GM18507 (cell line): ENCODE data around the gene OCA2.
"Not testable (repeated sequence)": the region's sequence is repeated elsewhere in the genome, so short reads cannot be mapped to it uniquely, and the experiment has no call there.

ENCODE experiments used
- DNase-seq: peaks from one replicate; pipeline ENCODE4 v3.0.0; 2011; ENCODE audit warnings: low read depth; ENCODE audit not compliant: insufficient read length; ENCODE audit errors: extremely low spot score
- FAIRE-seq: peaks from 2 replicates; lab custom pipeline; 2011; peaks lifted over from hg19 to GRCh38; lab: Jason Lieb, UNC

Gene OCA2

DNA sequence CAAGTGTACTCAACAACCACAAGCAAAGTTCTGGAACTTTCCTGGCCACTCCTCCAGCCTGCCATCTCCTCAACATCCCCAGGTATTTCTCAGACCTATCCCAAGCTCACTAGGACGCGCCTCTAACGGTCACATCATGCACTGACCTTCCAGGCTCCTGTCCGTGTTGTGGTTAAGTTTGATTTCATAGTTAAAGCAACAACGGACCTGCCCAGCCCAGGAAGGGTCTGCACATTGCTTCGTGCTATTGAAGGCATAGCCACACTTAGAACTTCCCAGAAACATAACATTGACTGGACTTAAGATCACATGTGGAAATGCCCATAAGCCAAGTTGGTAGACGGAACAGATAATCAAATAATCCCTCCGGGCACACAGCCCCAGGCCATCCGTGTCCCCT is 85.1 kb downstream of the OCA2 start:
- DNase-seq (no peak), FAIRE-seq (no peak)

DNA sequence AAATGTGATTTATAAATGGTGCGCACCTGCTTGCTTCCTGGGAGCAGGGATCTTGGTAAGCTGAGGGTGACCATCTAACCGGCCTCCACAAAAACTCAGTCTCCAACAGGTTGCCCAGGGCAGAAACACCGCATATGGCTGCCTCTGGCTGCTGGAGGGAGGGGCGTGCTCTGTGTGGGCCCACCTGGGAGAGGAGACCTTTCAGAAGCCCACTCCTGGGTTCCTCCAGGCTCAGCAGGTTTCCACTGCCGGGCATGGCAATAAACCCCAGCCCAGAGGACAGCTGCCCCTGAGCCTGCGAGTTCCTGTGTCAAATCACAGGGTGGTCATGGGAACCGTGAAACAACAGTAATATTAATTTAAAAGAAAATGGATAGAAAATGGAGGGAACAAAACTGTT is 85.6 kb downstream of the OCA2 start:
- DNase-seq: no peak
- no peak for FAIRE-seq

DNA sequence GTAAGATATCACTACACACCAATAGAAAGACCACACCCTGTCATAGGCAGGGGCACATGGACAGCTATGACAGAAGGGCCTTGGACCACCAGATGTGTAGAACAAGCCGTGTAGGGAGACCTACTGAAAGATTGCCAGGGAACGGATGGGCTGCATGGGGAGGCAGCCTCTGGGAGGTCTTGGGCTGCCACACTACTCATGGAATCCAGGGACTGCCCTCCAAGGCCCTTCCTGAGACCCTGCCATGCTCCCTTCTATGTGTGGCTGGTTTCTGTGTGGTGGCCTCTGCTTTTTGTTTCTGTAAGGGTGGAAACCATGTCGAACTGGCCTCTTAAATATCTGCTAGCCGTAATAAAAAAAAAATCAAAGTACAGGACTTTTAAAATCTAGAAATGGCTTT is 86.9 kb downstream of the OCA2 start:
- DNase-seq: no peak
- FAIRE-seq: no peak

DNA sequence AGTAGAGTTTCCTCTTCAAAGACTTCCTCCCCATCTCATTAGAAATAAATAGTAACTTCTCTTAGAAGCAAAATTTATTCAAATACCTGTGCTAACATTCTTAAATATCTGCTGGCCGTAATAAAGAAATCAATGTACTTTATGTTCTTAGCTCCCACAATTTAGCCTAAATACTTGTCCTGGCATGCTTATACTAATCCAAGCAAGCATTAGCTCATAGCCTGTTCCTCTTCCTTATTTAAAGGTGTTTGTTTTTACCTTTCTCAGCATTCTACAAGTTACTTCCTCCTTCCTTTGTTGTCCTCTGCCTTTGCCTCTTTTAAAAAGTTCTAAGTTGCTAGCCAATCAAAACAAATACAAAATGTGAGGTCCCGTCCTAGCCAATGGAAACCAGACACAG is 90.9 kb downstream of the OCA2 start:
- FAIRE-seq, DNase-seq: not testable (repeated sequence)

DNA sequence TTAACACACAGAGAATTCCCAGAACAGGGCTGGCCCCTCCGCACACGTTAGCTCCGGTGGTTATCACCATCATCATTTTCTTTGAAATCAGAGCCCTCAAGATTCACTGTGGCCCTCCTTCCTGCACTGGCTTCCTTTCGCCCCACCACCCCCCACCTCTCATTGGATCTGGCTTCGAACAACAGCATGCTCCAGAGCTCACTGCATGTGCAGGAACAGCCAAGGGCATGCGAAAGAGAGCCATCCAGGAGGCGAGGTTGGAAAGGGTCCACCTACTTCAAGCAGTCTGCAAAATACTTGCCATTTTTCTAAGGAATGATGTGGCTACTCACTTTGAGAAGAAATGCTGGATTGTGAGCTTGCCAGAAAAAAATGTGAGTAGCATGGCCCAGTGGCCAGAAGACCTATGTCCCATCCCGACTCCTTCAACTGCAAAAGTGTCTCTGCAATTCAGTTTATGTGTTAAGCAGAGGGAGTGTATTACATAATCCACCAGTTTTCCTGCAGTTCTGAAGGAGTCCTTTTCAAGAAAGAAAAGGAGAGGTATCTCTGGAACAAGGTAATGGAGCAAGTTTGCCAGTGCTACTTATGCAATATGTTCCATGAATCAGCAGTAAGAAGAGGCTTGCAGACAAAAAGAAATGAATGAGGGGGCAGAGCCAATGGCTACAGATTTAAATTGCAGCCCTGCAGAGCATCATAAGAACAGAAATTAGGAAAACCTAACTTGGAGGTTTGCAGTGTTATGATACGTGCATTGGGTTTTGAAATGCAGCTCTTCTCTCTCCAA is 92.8 kb downstream of the OCA2 start:
- FAIRE-seq (no peak), DNase-seq (no peak)

DNA sequence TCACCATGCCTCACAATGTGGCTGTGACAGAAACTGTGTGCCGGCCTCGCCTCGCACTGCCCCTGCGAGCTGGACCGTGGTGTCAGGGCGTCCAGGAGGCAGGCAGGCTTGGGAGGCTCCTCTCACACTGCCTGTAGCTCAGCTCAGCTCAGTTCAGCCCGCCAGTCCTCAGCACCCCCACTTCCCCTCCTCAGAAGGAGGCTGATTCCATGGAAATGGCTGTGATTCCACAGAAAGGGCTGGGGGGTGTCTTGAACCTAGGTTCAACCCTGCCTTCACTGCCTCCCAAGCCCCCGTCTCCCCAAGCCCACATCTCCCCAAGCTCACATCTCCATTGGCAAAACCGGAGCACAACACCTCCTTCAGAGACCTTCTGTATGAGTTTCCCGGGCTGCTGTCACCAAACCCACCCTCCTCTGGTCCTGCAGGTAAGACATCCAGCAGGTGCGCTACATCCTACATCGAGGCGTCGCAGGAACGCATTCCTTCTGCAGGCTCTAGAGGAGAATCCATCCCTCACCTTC is 94.0 kb downstream of the OCA2 start:
- FAIRE-seq: no peak

DNA sequence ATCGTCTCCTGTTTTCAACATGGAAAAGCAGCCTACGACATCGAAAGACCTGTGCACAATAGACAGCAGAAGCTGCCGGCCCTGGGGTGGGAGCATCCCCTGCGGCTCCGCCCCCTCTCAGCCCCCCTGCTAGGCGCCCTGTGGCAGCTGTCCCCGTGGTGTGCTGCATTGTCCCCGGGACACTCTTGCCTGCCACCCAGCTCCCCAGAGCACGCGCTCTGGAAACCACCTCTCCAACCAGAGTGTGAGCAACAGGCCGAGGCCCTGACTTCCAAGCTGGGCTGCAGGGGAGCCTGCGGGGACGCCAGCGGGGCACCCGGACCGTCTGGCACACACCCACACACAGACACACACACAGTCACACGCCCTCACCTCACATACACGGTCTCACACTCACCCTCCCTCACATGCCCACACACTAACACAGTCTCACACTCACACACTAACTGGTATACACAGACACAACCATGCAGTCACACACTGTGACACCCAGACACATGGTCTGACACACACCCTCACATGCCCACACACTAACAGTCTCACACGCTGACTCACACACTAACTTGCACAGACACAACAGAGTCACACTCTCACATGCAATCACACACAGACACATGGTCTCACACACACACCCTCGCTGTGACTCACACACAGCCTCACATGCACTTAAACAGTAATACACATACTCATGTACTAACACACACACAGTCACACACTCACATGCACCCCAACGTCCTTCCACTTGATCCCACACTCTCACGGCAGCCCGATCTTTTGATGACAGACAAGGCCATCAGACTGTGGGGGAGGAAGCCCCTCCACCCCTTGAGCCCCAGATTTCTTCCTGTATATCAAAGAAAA is 94.7 kb downstream of the OCA2 start:
- FAIRE-seq (no peak), DNase-seq (no peak)

More for the DNA sequence above, 94.0 kb downstream of the OCA2 start:
- DNase-seq: no peak

DNA sequence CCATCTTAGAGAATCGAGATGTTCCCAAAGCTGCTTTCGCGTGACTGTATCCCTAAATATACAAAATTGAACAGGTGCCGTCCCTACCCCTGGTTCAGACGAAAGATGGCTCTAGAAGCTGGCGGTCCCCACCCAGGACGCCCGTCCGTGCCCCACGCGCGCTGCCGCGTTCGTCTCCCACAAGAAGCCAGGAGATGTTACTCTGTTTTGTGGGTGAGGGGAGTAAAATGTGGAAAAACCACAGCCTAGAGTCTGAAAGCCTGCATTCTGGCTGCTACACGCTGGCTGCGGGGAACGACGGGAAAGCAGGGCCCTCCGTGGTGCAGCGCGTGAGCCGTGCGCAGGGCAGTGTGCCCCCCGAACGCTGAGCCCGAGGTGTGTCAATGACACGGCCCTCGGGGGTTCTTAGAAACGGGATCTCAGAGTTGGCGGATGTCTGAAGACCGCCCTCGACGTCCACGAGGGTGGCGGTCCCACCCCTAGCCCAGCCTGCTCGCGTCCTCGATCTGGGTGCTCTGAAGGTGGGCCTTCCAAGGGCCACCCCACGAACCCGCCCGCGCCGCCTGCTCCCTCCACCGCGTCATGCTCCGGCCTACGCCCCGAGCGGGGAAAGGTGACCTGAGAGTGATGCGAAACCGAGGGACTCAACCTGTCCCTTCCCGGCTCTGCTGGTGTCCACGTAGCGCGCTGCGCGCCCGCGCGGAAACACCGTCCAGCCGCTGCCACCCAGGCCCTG is 95.6 kb downstream of the OCA2 start:
- FAIRE-seq (no peak), DNase-seq (no peak)

DNA sequence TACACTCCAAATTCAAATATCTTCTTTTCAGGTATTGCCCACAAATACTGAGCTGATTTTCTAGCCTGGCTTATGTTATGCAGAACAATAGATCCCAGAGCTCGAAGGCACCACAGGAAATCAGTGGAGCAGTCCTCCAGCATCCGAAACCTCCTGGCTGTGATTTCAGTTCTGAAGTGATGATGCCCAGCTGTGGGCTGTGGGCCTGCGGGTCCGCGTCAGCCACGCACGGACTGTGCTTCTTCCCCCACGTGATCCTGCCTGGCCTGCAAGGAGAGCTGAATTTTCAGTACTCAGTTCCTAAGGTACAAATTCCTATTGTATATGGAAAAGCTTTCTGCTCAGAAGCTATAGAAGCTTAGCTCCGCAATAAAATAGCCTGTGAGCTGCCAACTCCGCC is 96.2 kb downstream of the OCA2 start:
- no peak for FAIRE-seq
- DNase-seq: no peak

DNA sequence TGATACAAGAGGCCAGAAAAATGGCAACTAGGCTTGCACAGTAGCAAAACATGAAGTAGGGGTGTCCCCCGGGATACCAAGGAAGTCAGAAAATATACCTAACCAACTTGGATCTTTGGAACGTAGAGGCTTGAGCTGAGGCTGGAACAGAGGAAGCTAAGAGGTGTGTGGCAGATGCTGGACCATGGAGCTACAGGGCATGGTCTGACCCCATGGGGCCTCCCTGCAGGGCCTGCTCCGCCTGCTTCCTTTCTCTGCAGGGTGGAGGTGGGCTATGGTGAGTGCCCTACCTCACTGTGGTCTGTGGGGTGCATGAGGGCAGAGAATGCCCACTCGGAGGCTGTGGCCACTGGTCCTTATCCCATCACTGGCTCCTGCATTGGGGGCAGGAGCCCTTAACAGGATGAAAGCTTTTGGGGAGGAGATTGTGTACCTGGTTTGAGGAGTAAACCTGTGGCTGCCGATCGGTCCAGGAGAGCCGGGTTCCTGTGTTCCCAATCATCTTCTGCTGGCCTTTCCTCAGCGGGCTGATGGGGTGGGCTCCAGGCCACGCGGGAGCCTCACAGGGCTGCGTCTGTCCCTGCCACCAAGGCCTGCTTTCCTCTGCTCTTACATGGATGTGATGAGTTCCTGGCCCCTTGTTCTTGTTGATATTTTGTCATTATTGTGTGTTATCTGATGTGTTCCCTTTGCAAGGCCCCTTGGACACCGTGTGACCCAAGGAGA is 96.8 kb downstream of the OCA2 start:
- FAIRE-seq (no peak), DNase-seq (no peak)

DNA sequence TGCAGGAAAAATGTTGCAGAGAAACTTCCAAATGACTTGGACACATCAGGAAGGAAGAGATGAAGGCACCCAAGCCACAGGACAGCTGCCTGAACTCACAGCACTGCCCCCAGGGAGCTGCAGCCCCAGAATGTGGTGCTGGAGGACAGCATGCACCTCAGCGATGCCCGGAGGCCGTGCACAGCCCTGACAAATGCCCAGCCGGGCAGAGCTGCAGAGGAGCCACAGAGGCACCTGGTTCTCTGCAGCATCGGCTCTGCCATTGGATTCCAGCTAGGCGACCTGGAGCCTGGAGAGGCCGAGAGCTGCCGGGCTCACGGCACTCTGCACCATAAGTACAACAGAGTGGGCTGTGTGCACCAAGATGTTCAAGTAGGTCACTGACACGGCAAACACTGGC is 97.5 kb downstream of the OCA2 start:
- no peak for FAIRE-seq
- DNase-seq: no peak

DNA sequence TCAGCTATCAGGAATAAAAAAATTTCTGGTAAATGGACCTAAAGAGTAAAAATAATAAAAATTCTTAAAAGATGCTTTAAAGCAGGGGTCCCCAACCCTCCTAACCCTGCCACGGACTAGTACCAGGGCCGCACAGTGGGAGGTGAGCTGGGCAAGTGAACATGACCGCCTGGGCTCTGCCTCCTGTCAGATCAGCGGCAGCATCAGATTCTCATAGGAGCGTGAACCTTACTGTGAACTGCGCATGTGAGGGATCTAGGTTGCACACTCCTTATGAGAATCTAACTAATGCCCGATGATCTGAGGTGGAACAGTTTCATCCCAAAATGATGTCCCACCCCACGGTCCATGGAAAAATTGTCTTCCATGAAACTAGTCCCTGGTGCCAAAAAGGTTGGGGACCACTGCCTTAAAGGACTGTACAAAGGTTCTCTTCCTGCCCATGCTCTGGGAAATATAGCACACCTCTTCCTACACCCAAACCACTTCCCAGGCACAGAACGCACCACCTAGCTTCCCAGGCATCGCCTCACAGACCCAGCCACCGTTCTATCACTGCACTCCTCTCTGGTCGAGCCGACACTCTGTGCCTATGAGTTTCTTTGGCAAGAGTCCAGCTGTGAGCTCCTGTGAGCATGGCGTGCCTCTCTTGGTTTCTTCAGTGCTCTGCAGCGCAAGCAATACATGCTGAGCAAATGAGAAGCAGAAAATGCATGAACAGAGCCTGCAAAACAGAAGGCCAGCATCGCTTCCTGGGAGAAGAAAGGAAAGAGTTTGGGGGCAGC is 104.9 kb downstream of the OCA2 start:
- no peak for DNase-seq
- no peak for FAIRE-seq

DNA sequence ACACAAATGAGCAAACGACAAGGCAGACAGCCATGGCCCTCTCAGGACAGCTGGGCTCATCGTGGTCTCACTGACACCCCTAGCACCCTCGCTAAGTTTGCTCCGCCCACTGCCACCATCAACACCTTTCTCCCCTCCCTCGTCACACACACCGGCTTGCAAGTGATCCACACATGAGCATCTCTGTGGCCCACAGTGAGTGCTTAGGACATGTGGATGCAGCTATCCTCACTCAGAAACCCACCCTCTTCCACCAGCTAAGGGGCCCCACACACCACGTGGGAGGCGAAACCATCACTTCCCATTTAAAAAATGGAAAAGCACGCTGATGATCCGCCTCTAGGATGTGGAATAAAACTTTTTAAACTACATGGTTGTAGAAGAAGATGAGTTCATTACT is 105.6 kb downstream of the OCA2 start:
- no peak for DNase-seq
- FAIRE-seq: no peak

DNA sequence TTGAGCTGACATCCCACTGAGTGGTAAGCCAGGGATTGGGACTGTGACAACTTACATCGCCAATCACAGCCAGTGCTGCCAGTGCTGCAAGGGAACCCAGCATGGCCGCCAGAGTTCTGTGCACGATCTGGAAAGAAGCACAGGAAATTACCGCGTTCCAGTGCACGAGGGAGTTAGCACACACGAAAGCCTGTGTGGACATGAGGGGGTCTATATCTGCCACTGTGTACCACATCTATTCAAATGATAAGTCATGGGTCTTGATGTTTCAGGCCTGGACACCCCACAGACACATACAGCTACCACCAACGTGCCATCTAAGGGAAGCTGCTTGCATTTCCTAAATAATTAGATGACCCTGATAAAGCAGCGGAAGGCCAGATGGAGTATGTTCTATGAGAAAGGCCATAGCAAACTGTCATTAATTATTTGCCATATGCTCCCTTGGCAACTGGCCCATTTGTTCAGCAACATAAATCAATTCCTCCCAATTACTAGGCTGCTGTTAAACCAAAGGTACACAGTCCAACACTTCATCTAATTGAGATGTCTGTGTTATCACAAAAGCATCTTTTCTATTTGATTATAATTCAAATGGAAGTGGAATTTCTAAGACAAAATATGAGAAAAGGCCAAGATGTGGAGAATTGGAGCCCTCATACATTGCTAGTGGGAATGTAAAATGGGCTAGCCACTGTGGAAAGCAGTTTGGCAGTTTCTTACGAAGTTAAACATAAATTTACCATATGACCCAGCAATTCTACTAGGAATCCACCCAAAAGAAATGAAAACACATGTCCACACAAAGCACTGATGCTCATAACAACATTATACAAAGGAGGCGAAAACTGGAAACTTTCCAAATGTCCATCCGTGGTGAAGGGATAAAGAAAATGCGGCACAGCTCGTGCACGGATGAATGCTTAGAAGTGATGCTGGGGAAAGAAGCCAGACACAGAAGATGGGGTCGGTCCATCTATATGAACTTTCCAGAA is 108.3 kb downstream of the OCA2 start:
- FAIRE-seq: no peak
- DNase-seq: no peak

DNA sequence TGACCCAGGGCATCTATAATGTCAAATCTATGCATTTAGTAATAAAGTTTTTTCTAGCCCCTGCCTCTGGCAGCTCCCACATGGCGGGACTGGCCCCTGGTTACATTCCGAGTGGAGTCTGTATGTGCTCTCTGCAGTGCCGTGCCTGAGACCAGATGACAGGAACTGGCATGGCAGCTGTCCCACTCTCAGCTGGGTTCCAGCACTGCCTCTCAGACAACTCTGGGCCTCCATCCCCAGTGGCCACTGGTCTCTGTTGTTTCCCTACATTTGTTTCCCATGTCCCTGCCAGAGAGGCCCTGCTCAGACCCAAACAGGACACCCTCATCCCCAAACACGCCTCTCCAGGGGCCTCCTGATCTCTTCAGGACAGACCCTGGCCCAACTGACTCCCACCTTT is 109.3 kb downstream of the OCA2 start:
- DNase-seq: no peak
- no peak for FAIRE-seq

DNA sequence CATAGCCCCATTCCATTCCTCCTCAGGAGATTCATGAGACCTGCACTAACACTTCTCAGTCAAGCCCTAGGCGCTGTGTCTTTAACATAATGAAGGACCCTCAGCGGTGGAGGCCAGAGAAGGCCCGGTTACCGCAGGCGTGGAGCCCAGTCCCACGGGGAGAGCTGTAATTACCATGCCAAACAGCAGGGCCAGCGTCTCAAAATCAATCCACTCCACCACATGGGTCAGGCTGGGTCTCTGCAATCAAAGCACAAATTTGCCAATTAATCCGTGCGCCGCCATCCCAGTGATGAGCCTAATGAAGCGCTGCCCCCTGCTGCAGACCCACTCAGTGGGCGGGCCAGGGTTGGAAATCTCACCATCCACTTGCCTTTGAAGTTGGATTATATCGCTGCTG is 109.7 kb downstream of the OCA2 start:
- no peak for FAIRE-seq

DNA sequence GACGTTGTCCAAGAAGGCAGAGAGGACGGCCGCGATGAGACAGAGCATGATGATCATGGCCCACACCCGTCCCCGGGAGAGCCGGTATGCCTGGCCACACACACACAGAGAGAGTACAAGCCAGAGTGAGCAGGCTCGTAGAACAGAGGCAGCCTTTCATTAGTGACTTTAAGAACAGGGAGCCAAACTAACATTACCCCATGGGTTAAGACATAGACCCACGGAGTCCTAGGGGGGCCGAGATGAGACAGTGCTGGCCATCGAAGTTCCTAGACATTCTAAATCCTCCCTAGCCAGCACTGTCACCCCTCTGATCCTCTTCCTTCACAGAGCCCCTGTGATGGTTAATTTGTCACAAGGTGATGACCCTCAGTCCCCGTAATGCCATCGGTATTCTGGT is 114.0 kb downstream of the OCA2 start:
- DNase-seq (no peak), FAIRE-seq (no peak)

More for the DNA sequence above, 109.7 kb downstream of the OCA2 start:
- no peak for DNase-seq
